ENCODE measurements around the gene DNASE1L3.

Gene DNASE1L3

DNA sequence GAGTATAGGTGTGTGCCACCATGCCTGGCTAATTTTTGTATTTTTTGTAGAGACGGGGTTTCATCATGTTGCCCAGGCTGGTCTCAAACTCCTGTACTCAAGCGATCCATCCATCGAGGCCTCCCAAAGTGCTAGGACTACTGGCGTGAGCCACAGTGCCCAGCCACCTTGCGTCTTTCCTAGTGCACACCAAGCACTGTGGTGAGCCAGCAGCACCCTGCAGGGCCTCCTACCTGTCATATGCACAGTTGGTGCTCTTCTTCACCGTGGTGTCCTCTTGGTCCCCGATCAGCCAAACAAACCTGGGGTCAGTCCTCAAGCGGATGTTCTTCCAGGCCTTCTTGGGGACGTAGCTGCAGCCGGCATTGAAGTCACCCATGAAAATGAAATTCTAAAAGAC is 13.2 kb downstream of the DNASE1L3 start:
- no peaks in the 10 kb centered on the region for H3K9me2 ChIP-seq (replicated peaks; ENCODE audit: insufficient read depth, low read length)
- no peaks in the 10 kb centered on the region for H3K27me3 ChIP-seq (ENCODE audit: low read length)
- H3K79me2 ChIP-seq (ENCODE audit: insufficient read depth, low read length) = no peaks in the 10 kb centered on the region
- no peak overlapping the region for H3K4me2 ChIP-seq (ENCODE audit: low read depth, low read length, poor library complexity, severe bottlenecking)
- peaks cover 7% of the 10 kb centered on the region for H3F3A ChIP-seq (ENCODE audit: insufficient read depth)
- H2AFZ ChIP-seq (ENCODE audit: low read depth, low read length, severe bottlenecking) = no peak overlapping the region
- no peak overlapping the region for H3K9ac ChIP-seq (ENCODE audit: low read length)
- peaks cover 5% of the 10 kb centered on the region; the same call in 1 of the 2 replicates for H3K9me3 ChIP-seq (ENCODE audit: insufficient read depth, low read length)
- TF ChIP-seq, protein P1, sequence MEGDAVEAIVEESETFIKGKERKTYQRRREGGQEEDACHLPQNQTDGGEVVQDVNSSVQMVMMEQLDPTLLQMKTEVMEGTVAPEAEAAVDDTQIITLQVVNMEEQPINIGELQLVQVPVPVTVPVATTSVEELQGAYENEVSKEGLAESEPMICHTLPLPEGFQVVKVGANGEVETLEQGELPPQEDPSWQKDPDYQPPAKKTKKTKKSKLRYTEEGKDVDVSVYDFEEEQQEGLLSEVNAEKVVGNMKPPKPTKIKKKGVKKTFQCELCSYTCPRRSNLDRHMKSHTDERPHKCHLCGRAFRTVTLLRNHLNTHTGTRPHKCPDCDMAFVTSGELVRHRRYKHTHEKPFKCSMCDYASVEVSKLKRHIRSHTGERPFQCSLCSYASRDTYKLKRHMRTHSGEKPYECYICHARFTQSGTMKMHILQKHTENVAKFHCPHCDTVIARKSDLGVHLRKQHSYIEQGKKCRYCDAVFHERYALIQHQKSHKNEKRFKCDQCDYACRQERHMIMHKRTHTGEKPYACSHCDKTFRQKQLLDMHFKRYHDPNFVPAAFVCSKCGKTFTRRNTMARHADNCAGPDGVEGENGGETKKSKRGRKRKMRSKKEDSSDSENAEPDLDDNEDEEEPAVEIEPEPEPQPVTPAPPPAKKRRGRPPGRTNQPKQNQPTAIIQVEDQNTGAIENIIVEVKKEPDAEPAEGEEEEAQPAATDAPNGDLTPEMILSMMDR (IDR thresholded peaks at IDR 0.05; ENCODE audit: insufficient read depth, low read length, poor library complexity, severe bottlenecking) = no peak
- no peak for TF ChIP-seq EZH2phosphoT487 (conservative IDR thresholded peaks at IDR 0.05; ENCODE audit: low read length)
- no peaks in the 10 kb centered on the region for H4K20me1 ChIP-seq (ENCODE audit: low read depth, low read length)
- H3K36me3 ChIP-seq (ENCODE audit: low read length) = no peaks in the 10 kb centered on the region; the same call in 1 of the 2 replicates
- no peak overlapping the region for H3K27ac ChIP-seq (ENCODE audit: low read depth, low read length)
- H3K4me3 ChIP-seq (ENCODE audit: insufficient read depth, low read length, poor library complexity, severe bottlenecking) = no peak overlapping the region

- no peaks in the 10 kb centered on the region; the same call in 1 of the 2 replicates for H3K36me3 ChIP-seq (ENCODE audit: low read length)
- H2AFZ ChIP-seq (ENCODE audit: low read depth, low read length, severe bottlenecking) = no peak overlapping the region
- no peaks in the 10 kb centered on the region for H3K27me3 ChIP-seq (ENCODE audit: low read length)
- no peak overlapping the region for H3K27ac ChIP-seq (ENCODE audit: low read depth, low read length)
- H3K9me3 ChIP-seq (ENCODE audit: insufficient read depth, low read length) = peaks cover 5% of the 10 kb centered on the region; the same call in 1 of the 2 replicates
- H3F3A ChIP-seq (ENCODE audit: insufficient read depth) = peaks cover 7% of the 10 kb centered on the region
- no peak overlapping the region for H3K4me2 ChIP-seq (ENCODE audit: low read depth, low read length, poor library complexity, severe bottlenecking)
- no peaks in the 10 kb centered on the region for H3K79me2 ChIP-seq (ENCODE audit: insufficient read depth, low read length)
- TF ChIP-seq, protein P1 (IDR thresholded peaks at IDR 0.05; ENCODE audit: insufficient read depth, low read length, poor library complexity, severe bottlenecking) = no peak
- no peaks in the 10 kb centered on the region for H3K9me2 ChIP-seq (replicated peaks; ENCODE audit: insufficient read depth, low read length)
- H4K20me1 ChIP-seq (ENCODE audit: low read depth, low read length) = no peaks in the 10 kb centered on the region
- H3K4me3 ChIP-seq (ENCODE audit: insufficient read depth, low read length, poor library complexity, severe bottlenecking) = no peak overlapping the region
- no peak overlapping the region for H3K9ac ChIP-seq (ENCODE audit: low read length)
These were observed 16.9 kb downstream of the DNASE1L3 start for GRCh38 chr3:58193682-58194407.

GRCh38 chr3:58192069-58192468 is 18.7 kb downstream of the DNASE1L3 start:
- peaks cover 5% of the 10 kb centered on the region; the same call in 1 of the 2 replicates for H3K9me3 ChIP-seq (ENCODE audit: insufficient read depth, low read length)
- TF ChIP-seq EZH2phosphoT487 (conservative IDR thresholded peaks at IDR 0.05; ENCODE audit: low read length) = no peak
- TF ChIP-seq, protein P1 (IDR thresholded peaks at IDR 0.05; ENCODE audit: insufficient read depth, low read length, poor library complexity, severe bottlenecking) = no peak
- H3F3A ChIP-seq (ENCODE audit: insufficient read depth) = peaks cover 7% of the 10 kb centered on the region
- no peaks in the 10 kb centered on the region for H3K9me2 ChIP-seq (replicated peaks; ENCODE audit: insufficient read depth, low read length)
- no peaks in the 10 kb centered on the region for H3K27me3 ChIP-seq (ENCODE audit: low read length)
- no peaks in the 10 kb centered on the region; the same call in 1 of the 2 replicates for H3K36me3 ChIP-seq (ENCODE audit: low read length)
- no peaks in the 10 kb centered on the region for H3K79me2 ChIP-seq (ENCODE audit: insufficient read depth, low read length)
- no peak overlapping the region for H3K4me2 ChIP-seq (ENCODE audit: low read depth, low read length, poor library complexity, severe bottlenecking)
- H2AFZ ChIP-seq (ENCODE audit: low read depth, low read length, severe bottlenecking) = no peak overlapping the region
- no peak overlapping the region for H3K4me3 ChIP-seq (ENCODE audit: insufficient read depth, low read length, poor library complexity, severe bottlenecking)
- H3K9ac ChIP-seq (ENCODE audit: low read length) = no peak overlapping the region
- no peak overlapping the region for H3K27ac ChIP-seq (ENCODE audit: low read depth, low read length)
- no peaks in the 10 kb centered on the region for H4K20me1 ChIP-seq (ENCODE audit: low read depth, low read length)
